Body of pancreas (tissue), 4 donors: ENCODE measurements around the gene FNDC3B. TPM values are rescaled to one million over a fixed set of nuclear protein-coding genes. Genes with fewer than 3 reads are reported as not detected.
A peak's percentile ranks its signal among the peaks of the same experiment; 100 is the strongest.

Experiments
- ATAC-seq: fragments of 150-250 bp; one replicate; pipeline ENCODE4 v1.9.1; 2016
- DNase-seq, 4 donors: peaks; one replicate each; pipeline ENCODE4 v3.0.0-alpha.2; 2019
- H3K27ac ChIP-seq, 4 donors: fragments of 200-600 bp; sonication (generic); 1 replicate in 3 of 4; 2 replicates in 1 of 4; pipeline versions ENCODE4 v1.5.1 to v1.6.1; 2016 to 2019; ENCODE audit warnings: mild to moderate bottlenecking in 1 of 4, mixed read lengths in 1 of 4, moderate library complexity in 1 of 4
- H3K27me3 ChIP-seq, 2 donors: fragments of 200-600 bp; sonication (generic); one replicate each; pipeline ENCODE4 v1.6.0; 2016; ENCODE audit warnings: mild to moderate bottlenecking in 1 of 2
- H3K36me3 ChIP-seq, 2 donors: fragments of 200-600 bp; sonication (generic); replicated peaks in 1 of 2; 2 replicates each; pipeline ENCODE4 v1.5.1; 2016; ENCODE audit warnings: low read depth in 2 of 2; ENCODE audit not compliant: insufficient read depth in 1 of 2
- H3K4me1 ChIP-seq: fragments of 200-600 bp; sonication (generic); one replicate; pipeline ENCODE4 v1.6.0; 2016
- H3K4me3 ChIP-seq, 2 donors: fragments of 200-600 bp; sonication (generic); 1 replicate in 1 of 2; 2 replicates in 1 of 2; pipeline ENCODE4 v1.5.1; 2016 to 2019
- H3K9me3 ChIP-seq, 3 donors: fragments of 200-600 bp; sonication (generic); 1 replicate in 2 of 3; 2 replicates in 1 of 3; pipeline ENCODE4 v1.5.1; 2016
- CTCF ChIP-seq, 7 experiments: fragments of 450-650 bp in 4 of 7; fragments of 200-600 bp in 3 of 7; sonication (generic) in 3 of 7; IDR thresholded peaks; one replicate each; pipeline ENCODE4 v1.5.1; 2016 to 2019; ENCODE audit warnings: antibody characterized with exemption in 7 of 7
- POLR2A ChIP-seq, 3 donors: fragments of 450-650 bp; IDR thresholded peaks; one replicate each; pipeline ENCODE4 v1.6.1; 2016; ENCODE audit warnings: antibody characterized with exemption in 3 of 3, mild to moderate bottlenecking in 2 of 3
- WGBS, 2 donors: methylation state at CpG; one replicate each; pipeline ENCODE4 v1.1.5; 2017; 5-methylcytosine and 5-hydroxymethylcytosine counted together
- intact Hi-C: fragments of 100-400 bp; cut with DNase I; formaldehyde crosslinking; loops from one replicate; pipeline ENCODE4 v1.15.1; 2023
- total RNA-seq, 2 donors: library from RNA; depleted of rRNA; stranded (reverse); fragments of >200 nt; gene quantifications; one replicate each; pipeline ENCODE4 v1.1.0, GENCODE V29; 2016

The FNDC3B gene
- total RNA-seq, 2 donors from 2014 or later, result 64.3 to 86.0 TPM

GRCh38 chr3:172140499-172141391, 101.4 kb downstream of the FNDC3B start:
- TF ChIP-seq CTCF (IDR thresholded peaks at IDR 0.05) (peak in 1 of 7 experiments; percentile 18), POLR2A (IDR thresholded peaks at IDR 0.05) (peak in 2 of 3 donors; percentile 19 to 25)
- H3K9me3 ChIP-seq, result no peaks in the 10 kb centered on the region
- peak overlapping the region; percentile 55 to 76 (median 72) for H3K27ac ChIP-seq
- peak; percentile 88 for ATAC-seq
- no peak overlapping the region for H3K4me3 ChIP-seq
- no peaks in the 10 kb centered on the region for H3K36me3 ChIP-seq
- 8 to 11% methylated on average over 5 to 7 of the region's 7 CpGs for WGBS, 2 donors
- DNase-seq, result peak; percentile 46 to 76 (median 60)
- H3K27me3 ChIP-seq, result no peaks in the 10 kb centered on the region
- H3K4me1 ChIP-seq, result peaks cover 70% of the 10 kb centered on the region
- intact Hi-C loops, result no loop called here

- H3K36me3 ChIP-seq, result no peaks in the 10 kb centered on the region
- H3K4me1 ChIP-seq, result peaks cover 55% of the 10 kb centered on the region
- intact Hi-C loops, result no loop called here
- no peak overlapping the region for H3K4me3 ChIP-seq
- H3K27me3 ChIP-seq, result no peaks in the 10 kb centered on the region
- H3K9me3 ChIP-seq, result no peaks in the 10 kb centered on the region
- no peak for TF ChIP-seq POLR2A (IDR thresholded peaks at IDR 0.05)
- no peak for TF ChIP-seq CTCF (IDR thresholded peaks at IDR 0.05)
- H3K27ac ChIP-seq, result peak overlapping the region in 2 of 4 donors; percentile 75 to 76
- DNase-seq (no peak), ATAC-seq (no peak)
- WGBS, 2 donors, result 70 to 73% methylated on average over 8 of the region's 8 CpGs
These were observed 102.9 kb downstream of the FNDC3B start for GRCh38 chr3:172142051-172142863.

- H3K9me3 ChIP-seq, result no peaks in the 10 kb centered on the region
- ATAC-seq (no peak), DNase-seq (no peak)
- H3K4me1 ChIP-seq, result peaks cover 48% of the 10 kb centered on the region
- H3K27ac ChIP-seq, result peak overlapping the region in 1 of 4 donors; percentile 75
- H3K27me3 ChIP-seq, result no peaks in the 10 kb centered on the region
- intact Hi-C loops, result no loop called here
- no peaks in the 10 kb centered on the region for H3K36me3 ChIP-seq
- no peak overlapping the region for H3K4me3 ChIP-seq
- TF ChIP-seq POLR2A (IDR thresholded peaks at IDR 0.05) (no peak), CTCF (IDR thresholded peaks at IDR 0.05) (no peak)
- 79 to 93% methylated on average over 2 of the region's 2 CpGs for WGBS, 2 donors
These were observed 103.6 kb downstream of the FNDC3B start for GRCh38 chr3:172142864-172143451.

GRCh38 chr3:172143739-172144497, 104.5 kb downstream of the FNDC3B start:
- 85 to 89% methylated on average over 14 of the region's 14 CpGs for WGBS, 2 donors
- intact Hi-C loops, result no loop called here
- no peak for DNase-seq
- Histone ChIP-seq H3K27ac (no peak overlapping the region), H3K9me3 (no peaks in the 10 kb centered on the region), H3K4me3 (no peak overlapping the region), H3K36me3 (no peaks in the 10 kb centered on the region), H3K27me3 (no peaks in the 10 kb centered on the region), H3K4me1 (peaks cover 50% of the 10 kb centered on the region)
- TF ChIP-seq POLR2A (IDR thresholded peaks at IDR 0.05), result no peak
- TF ChIP-seq CTCF (IDR thresholded peaks at IDR 0.05), result no peak
- ATAC-seq, result no peak
